HEK293 (cell line): ENCODE results near the gene MAML2.

Experiments
- CTCF ChIA-PET: fragments of 350-600 bp; formaldehyde crosslinking; extraction: SDS; loops from one replicate; lab custom pipeline; 2021; ENCODE audit warnings: antibody characterized with exemption; lab: Yijun Ruan, JAX
- POLR2A ChIA-PET: fragments of 300-600 bp; formaldehyde crosslinking; extraction: SDS; loops from one replicate; lab custom pipeline; 2020; ENCODE audit warnings: antibody characterized with exemption, inconsistent platforms; lab: Yijun Ruan, JAX
- H3K27ac ChIP-seq: fragments of 200-500 bp; sonication (Bioruptor generic); 2 replicates; pipeline ENCODE4 v1.5.1; 2014; ENCODE audit warnings: low read depth, low read length, control low read depth, inconsistent platforms; ENCODE audit errors: extremely low read depth
- H3K36me3 ChIP-seq, 2 experiments: fragments of 200-500 bp in 1 of 2; sonication (Bioruptor generic) in 1 of 2; 1 replicate in 1 of 2; 2 replicates in 1 of 2; pipeline ENCODE4 v1.5.1; 2014 to 2017; ENCODE audit warnings: inconsistent platforms in 2 of 2, low read length in 2 of 2; ENCODE audit not compliant: control insufficient read depth in 2 of 2, insufficient read depth in 1 of 2
- H3K4me1 ChIP-seq: fragments of 200-500 bp; sonication (Bioruptor generic); 2 replicates; pipeline ENCODE4 v1.5.1; 2014; ENCODE audit warnings: mild to moderate bottlenecking, low read length, inconsistent platforms; ENCODE audit not compliant: control insufficient read depth, insufficient read depth
- H3K4me3 ChIP-seq: 2 replicates; pipeline ENCODE4 v1.5.1; 2011; ENCODE audit warnings: low read depth, mild to moderate bottlenecking, control low read depth, low read length, moderate library complexity
- H3K9me3 ChIP-seq: fragments of 200-500 bp; sonication (Bioruptor generic); 2 replicates; pipeline ENCODE4 v1.5.1; 2014; ENCODE audit warnings: low read depth, low read length, inconsistent platforms; ENCODE audit not compliant: control insufficient read depth, insufficient read depth
- BCL6B ChIP-seq: fragments of 450-650 bp; formaldehyde crosslinking; IDR thresholded peaks from 2 replicates; pipeline ENCODE4 v1.5.1; 2017; ENCODE audit warnings: missing biosample characterization, missing genetic modification characterization
- EGR2 ChIP-seq: fragments of 450-650 bp; formaldehyde crosslinking; IDR thresholded peaks from 2 replicates; pipeline ENCODE4 v1.5.1; 2016; ENCODE audit warnings: low read depth, missing biosample characterization, missing genetic modification characterization
- HOXD13 ChIP-seq: sonication (generic); formaldehyde crosslinking; IDR thresholded peaks from 2 replicates; pipeline ENCODE4 v1.8.0; 2022; ENCODE audit warnings: missing genetic modification reagents, borderline replicate concordance
- KLF7 ChIP-seq: fragments of 450-650 bp; formaldehyde crosslinking; IDR thresholded peaks from 2 replicates; pipeline ENCODE4 v1.5.1; 2016; ENCODE audit warnings: missing biosample characterization, missing genetic modification characterization, borderline replicate concordance
- MEIS1 ChIP-seq: sonication (generic); formaldehyde crosslinking; IDR thresholded peaks from 2 replicates; pipeline ENCODE4 v1.8.1; 2022; ENCODE audit warnings: missing genetic modification reagents, mild to moderate bottlenecking, borderline replicate concordance
- REST ChIP-seq: fragments of 450-650 bp; formaldehyde crosslinking; IDR thresholded peaks from 2 replicates; pipeline ENCODE4 v1.5.1; 2016; ENCODE audit warnings: missing biosample characterization, missing genetic modification characterization
- ZBTB6 ChIP-seq: fragments of 450-650 bp; formaldehyde crosslinking; IDR thresholded peaks from 2 replicates; pipeline ENCODE4 v1.5.1; 2017; ENCODE audit warnings: missing biosample characterization, missing genetic modification characterization
- ZNF121 ChIP-seq: fragments of 450-650 bp; formaldehyde crosslinking; IDR thresholded peaks from 2 replicates; pipeline ENCODE4 v1.5.1; 2016; ENCODE audit warnings: missing biosample characterization, missing genetic modification characterization
- ZNF133 ChIP-seq: fragments of 450-650 bp; formaldehyde crosslinking; IDR thresholded peaks from 2 replicates; pipeline ENCODE4 v1.5.1; 2016; ENCODE audit warnings: missing biosample characterization, missing genetic modification characterization
- ZNF138 ChIP-seq: fragments of 450-650 bp; formaldehyde crosslinking; IDR thresholded peaks from 2 replicates; pipeline ENCODE4 v1.5.1; 2016; ENCODE audit warnings: missing biosample characterization, missing genetic modification characterization, borderline replicate concordance
- ZNF157 ChIP-seq: fragments of 450-650 bp; formaldehyde crosslinking; IDR thresholded peaks from 2 replicates; pipeline ENCODE4 v1.5.1; 2016; ENCODE audit warnings: missing biosample characterization, missing genetic modification characterization
- ZNF214 ChIP-seq: fragments of 450-650 bp; formaldehyde crosslinking; IDR thresholded peaks from 2 replicates; pipeline ENCODE4 v1.5.1; 2017; ENCODE audit warnings: missing biosample characterization, mild to moderate bottlenecking, missing genetic modification characterization, borderline replicate concordance
- ZNF24 ChIP-seq: fragments of 450-650 bp; formaldehyde crosslinking; IDR thresholded peaks from 2 replicates; pipeline ENCODE4 v1.5.1; 2016; ENCODE audit warnings: missing biosample characterization, missing genetic modification characterization
- ZNF302 ChIP-seq: fragments of 450-650 bp; formaldehyde crosslinking; IDR thresholded peaks from 2 replicates; pipeline ENCODE4 v1.5.1; 2016; ENCODE audit warnings: missing biosample characterization, missing genetic modification characterization, low read depth
- ZNF311 ChIP-seq: fragments of 450-650 bp; formaldehyde crosslinking; IDR thresholded peaks from 2 replicates; pipeline ENCODE4 v1.5.1; 2017; ENCODE audit warnings: missing biosample characterization, missing genetic modification characterization, borderline replicate concordance
- ZNF362 ChIP-seq: fragments of 450-650 bp; formaldehyde crosslinking; IDR thresholded peaks from 2 replicates; pipeline ENCODE4 v1.5.1; 2016; ENCODE audit warnings: missing biosample characterization, missing genetic modification characterization
- ZNF366 ChIP-seq: fragments of 450-650 bp; formaldehyde crosslinking; conservative IDR thresholded peaks from 2 replicates; pipeline ENCODE4 v1.5.1; 2016; ENCODE audit warnings: missing biosample characterization, missing genetic modification characterization
- ZNF394 ChIP-seq: fragments of 450-650 bp; formaldehyde crosslinking; IDR thresholded peaks from 2 replicates; pipeline ENCODE4 v1.5.1; 2016; ENCODE audit warnings: missing biosample characterization, missing genetic modification characterization, mild to moderate bottlenecking, moderate library complexity, borderline replicate concordance
- ZNF423 ChIP-seq: fragments of 450-650 bp; formaldehyde crosslinking; IDR thresholded peaks from 2 replicates; pipeline ENCODE4 v1.5.1; 2016; ENCODE audit warnings: missing biosample characterization, missing genetic modification characterization
- ZNF488 ChIP-seq: fragments of 450-650 bp; formaldehyde crosslinking; IDR thresholded peaks from 2 replicates; pipeline ENCODE4 v1.5.1; 2016; ENCODE audit warnings: missing biosample characterization, missing genetic modification characterization
- ZNF555 ChIP-seq: fragments of 450-650 bp; formaldehyde crosslinking; conservative IDR thresholded peaks from 2 replicates; pipeline ENCODE4 v1.5.1; 2017; ENCODE audit warnings: missing biosample characterization, mild to moderate bottlenecking, missing genetic modification characterization, inconsistent platforms
- ZNF580 ChIP-seq: fragments of 450-650 bp; formaldehyde crosslinking; IDR thresholded peaks from 2 replicates; pipeline ENCODE4 v1.5.1; 2016; ENCODE audit warnings: missing biosample characterization, missing genetic modification characterization
- ZNF600 ChIP-seq: fragments of 450-650 bp; formaldehyde crosslinking; IDR thresholded peaks from 2 replicates; pipeline ENCODE4 v1.5.1; 2016; ENCODE audit warnings: missing biosample characterization, missing genetic modification characterization
- ZNF623 ChIP-seq: fragments of 450-650 bp; formaldehyde crosslinking; IDR thresholded peaks from 2 replicates; pipeline ENCODE4 v1.5.1; 2016; ENCODE audit warnings: missing biosample characterization, missing genetic modification characterization
- ZNF624 ChIP-seq: fragments of 450-650 bp; formaldehyde crosslinking; IDR thresholded peaks from 2 replicates; pipeline ENCODE4 v1.5.1; 2017; ENCODE audit warnings: missing biosample characterization, missing genetic modification characterization
- ZNF626 ChIP-seq: fragments of 450-650 bp; sonication (Bioruptor Pico); formaldehyde crosslinking; IDR thresholded peaks from 2 replicates; pipeline ENCODE4 v1.5.1; 2018; ENCODE audit warnings: missing biosample characterization, missing genetic modification characterization, inconsistent platforms
- ZNF701 ChIP-seq: fragments of 450-650 bp; formaldehyde crosslinking; IDR thresholded peaks from 2 replicates; pipeline ENCODE4 v1.5.1; 2016; ENCODE audit warnings: missing biosample characterization, missing genetic modification characterization
- ZNF747 ChIP-seq: fragments of 450-650 bp; formaldehyde crosslinking; IDR thresholded peaks from 2 replicates; pipeline ENCODE4 v1.5.1; 2016; ENCODE audit warnings: missing biosample characterization, missing genetic modification characterization
- ZNF76 ChIP-seq: fragments of 450-650 bp; formaldehyde crosslinking; IDR thresholded peaks from 2 replicates; pipeline ENCODE4; 2016; ENCODE audit warnings: low read depth, missing biosample characterization, missing genetic modification characterization, borderline replicate concordance

The MAML2 gene

GRCh38 chr11:96006037-96006436, 337.0 kb downstream of the MAML2 start:
- TF ChIP-seq ZNF214 (tag by site-specific recombination) (no peak), ZNF121 (tag by site-specific recombination) (no peak), ZNF302 (tag by site-specific recombination) (no peak), ZNF394 (tag by site-specific recombination) (no peak), ZNF626 (tag by site-specific recombination) (no peak), ZNF423 (tag by site-specific recombination) (no peak), ZNF623 (no peak), ZNF600 (tag by site-specific recombination) (no peak), ZBTB6 (tag by site-specific recombination) (no peak), ZNF580 (tag by site-specific recombination) (no peak), ZNF133 (tag by site-specific recombination) (no peak), ZNF747 (tag by site-specific recombination) (no peak), ZNF76 (tag by site-specific recombination) (no peak)
- no peaks in the 10 kb centered on the region for H3K9me3 ChIP-seq
- ChIA-PET POLR2A (no interaction called here), CTCF (no interaction called here)
- no peaks in the 10 kb centered on the region for H3K4me1 ChIP-seq
- no peak overlapping the region for H3K4me3 ChIP-seq
- H3K27ac ChIP-seq = no peak overlapping the region
- H3K36me3 ChIP-seq = no peaks in the 10 kb centered on the region

- H3K27ac ChIP-seq = no peak overlapping the region
- ChIA-PET POLR2A (no interaction called here), CTCF (no interaction called here)
- TF ChIP-seq EGR2 (tag by site-specific recombination) = no peak
- TF ChIP-seq REST (tag by site-specific recombination) = no peak
- no peak for TF ChIP-seq ZNF600 (tag by site-specific recombination)
- no peak for TF ChIP-seq BCL6B (tag by site-specific recombination)
- TF ChIP-seq ZNF488 (tag by site-specific recombination) = no peak
- no peak for TF ChIP-seq ZNF311 (tag by site-specific recombination)
- TF ChIP-seq ZNF157 (tag by site-specific recombination) = no peak
- TF ChIP-seq ZNF366 (tag by site-specific recombination) = no peak
- TF ChIP-seq ZNF555 (tag by site-specific recombination) = no peak
- no peak for TF ChIP-seq ZNF624 (tag by site-specific recombination)
- TF ChIP-seq ZNF362 (tag by site-specific recombination) = no peak
- no peak for TF ChIP-seq MEIS1
- TF ChIP-seq ZNF302 (tag by site-specific recombination) = no peak
- TF ChIP-seq ZNF121 (tag by site-specific recombination) = no peak
- TF ChIP-seq ZNF701 (tag by site-specific recombination) = no peak
- no peak for TF ChIP-seq HOXD13
- no peak for TF ChIP-seq KLF7 (tag by site-specific recombination)
- TF ChIP-seq ZNF138 (tag by site-specific recombination) = no peak
- no peak for TF ChIP-seq ZNF24 (tag by site-specific recombination)
These were observed 338.1 kb downstream of the MAML2 start for GRCh38 chr11:96004862-96005261.

More at GRCh38 chr11:96004862-96005261, 338.1 kb downstream of the MAML2 start:
- Histone ChIP-seq H3K4me3 (no peak overlapping the region), H3K4me1 (no peaks in the 10 kb centered on the region), H3K9me3 (no peaks in the 10 kb centered on the region), H3K36me3 (no peaks in the 10 kb centered on the region)
